GM12875 (cell line): ENCODE measurements around the gene GPR132.
"Not testable (repeated sequence)": the region's sequence is repeated elsewhere in the genome, so short reads cannot be mapped to it uniquely, and the experiment has no call there.

Experiments
- H3K4me3 ChIP-seq: one replicate; pipeline ENCODE4 v1.5.1; 2011; ENCODE audit warnings: low read depth, low read length, control low read depth
- TF ChIP-seq, protein P1 (sequence below): IDR thresholded peaks from 2 replicates; pipeline ENCODE4 v1.5.1; 2011; ENCODE audit warnings: low read depth, mild to moderate bottlenecking, control low read depth, inconsistent platforms, low read length, moderate library complexity, borderline replicate concordance; ENCODE audit not compliant: insufficient read depth

The GPR132 gene

GRCh38 chr14:105085766-105086165, 20.5 kb upstream of the GPR132 start:
- TF ChIP-seq, protein P1, sequence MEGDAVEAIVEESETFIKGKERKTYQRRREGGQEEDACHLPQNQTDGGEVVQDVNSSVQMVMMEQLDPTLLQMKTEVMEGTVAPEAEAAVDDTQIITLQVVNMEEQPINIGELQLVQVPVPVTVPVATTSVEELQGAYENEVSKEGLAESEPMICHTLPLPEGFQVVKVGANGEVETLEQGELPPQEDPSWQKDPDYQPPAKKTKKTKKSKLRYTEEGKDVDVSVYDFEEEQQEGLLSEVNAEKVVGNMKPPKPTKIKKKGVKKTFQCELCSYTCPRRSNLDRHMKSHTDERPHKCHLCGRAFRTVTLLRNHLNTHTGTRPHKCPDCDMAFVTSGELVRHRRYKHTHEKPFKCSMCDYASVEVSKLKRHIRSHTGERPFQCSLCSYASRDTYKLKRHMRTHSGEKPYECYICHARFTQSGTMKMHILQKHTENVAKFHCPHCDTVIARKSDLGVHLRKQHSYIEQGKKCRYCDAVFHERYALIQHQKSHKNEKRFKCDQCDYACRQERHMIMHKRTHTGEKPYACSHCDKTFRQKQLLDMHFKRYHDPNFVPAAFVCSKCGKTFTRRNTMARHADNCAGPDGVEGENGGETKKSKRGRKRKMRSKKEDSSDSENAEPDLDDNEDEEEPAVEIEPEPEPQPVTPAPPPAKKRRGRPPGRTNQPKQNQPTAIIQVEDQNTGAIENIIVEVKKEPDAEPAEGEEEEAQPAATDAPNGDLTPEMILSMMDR = no peak
- H3K4me3 ChIP-seq = no peak overlapping the region

GRCh38 chr14:105084741-105085571, 19.7 kb upstream of the GPR132 start:
- H3K4me3 ChIP-seq = no peak overlapping the region
- TF ChIP-seq, protein P1 = no peak

DNA sequence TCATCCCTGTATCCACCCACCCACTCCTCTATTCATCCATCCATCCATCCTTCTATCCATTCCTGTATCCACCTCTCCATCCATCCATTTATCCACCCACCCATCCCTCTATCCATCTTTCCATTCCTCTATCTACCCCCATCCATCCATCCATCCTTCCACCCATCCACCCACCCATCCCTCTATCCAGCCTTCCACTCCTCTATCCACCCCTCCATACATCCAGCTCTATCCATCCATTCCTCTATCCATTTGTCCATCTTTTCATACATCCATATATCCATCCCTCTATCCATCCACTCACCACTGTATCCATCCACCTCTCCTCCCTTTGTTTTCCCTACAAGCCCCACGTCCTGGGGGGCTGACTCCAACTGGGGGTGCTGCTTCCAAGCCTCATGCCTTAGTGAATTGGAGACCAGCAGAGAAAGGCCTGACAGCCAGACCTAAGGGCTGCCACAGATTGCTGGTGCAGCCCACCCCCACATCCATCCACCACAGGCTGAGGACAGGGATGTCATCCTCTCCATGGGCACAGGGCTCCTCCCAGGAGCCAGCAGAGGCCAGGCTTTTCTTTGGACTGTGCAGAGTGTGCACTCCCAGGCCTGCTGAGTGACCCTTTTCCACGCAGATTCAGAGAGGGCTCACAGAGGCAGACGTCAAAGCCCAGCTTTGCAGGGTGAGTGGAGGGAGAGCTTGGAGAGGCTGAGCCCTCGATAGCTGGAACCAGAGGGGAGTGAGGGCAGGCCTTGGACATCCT, 18.9 kb upstream of the GPR132 start:
- H3K4me3 ChIP-seq = no peak overlapping the region
- TF ChIP-seq, protein P1 = no peak

- TF ChIP-seq, protein P1 = no peak
- H3K4me3 ChIP-seq = no peak overlapping the region
These were observed 17.5 kb upstream of the GPR132 start for GRCh38 chr14:105082703-105083102.

- H3K4me3 ChIP-seq = not testable (repeated sequence)
These were observed 16.2 kb upstream of the GPR132 start for GRCh38 chr14:105081473-105081872.

DNA sequence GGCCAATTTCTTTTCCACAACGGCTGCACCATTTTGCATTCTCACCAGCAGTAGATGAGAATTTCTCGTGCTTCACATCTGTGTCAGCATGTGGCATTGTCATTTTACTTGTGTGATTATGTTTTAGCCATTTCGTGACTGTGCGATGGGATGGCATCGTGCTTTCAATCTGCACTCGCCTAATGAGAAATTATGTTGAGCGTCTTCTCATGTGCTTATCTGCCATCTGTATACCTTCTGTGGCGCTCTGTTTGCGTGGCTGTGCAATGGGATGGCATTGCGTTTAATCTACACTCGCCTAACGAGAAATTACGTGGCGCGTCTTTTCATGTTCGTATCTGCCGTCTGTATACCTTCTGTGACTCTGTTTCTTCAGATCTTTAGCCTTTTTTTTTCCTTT, 14.9 kb upstream of the GPR132 start:
- H3K4me3 ChIP-seq = no peak overlapping the region
- TF ChIP-seq, protein P1 = no peak

GRCh38 chr14:105078294-105078693, 13.1 kb upstream of the GPR132 start:
- H3K4me3 ChIP-seq = no peak overlapping the region
- TF ChIP-seq, protein P1 = no peak
